Neural cell (in vitro differentiated cells): ENCODE results near the gene ATP13A3.

Experiments
- CTCF ChIP-seq: fragments of 450-650 bp; IDR thresholded peaks from 2 replicates; pipeline ENCODE4 v1.5.1; 2014; ENCODE audit warnings: antibody characterized with exemption, mild to moderate bottlenecking, moderate library complexity; ENCODE audit not compliant: poor library complexity, severe bottlenecking
- EP300 ChIP-seq: fragments of 450-650 bp; conservative IDR thresholded peaks from 2 replicates; pipeline ENCODE4 v1.6.1; 2014; ENCODE audit warnings: antibody characterized with exemption, mild to moderate bottlenecking, moderate library complexity; ENCODE audit not compliant: poor library complexity, severe bottlenecking
- POLR2AphosphoS5 ChIP-seq: IDR thresholded peaks from 2 replicates; pipeline ENCODE4 v1.6.1; 2012
- SMC3 ChIP-seq: fragments of 450-650 bp; conservative IDR thresholded peaks from 2 replicates; pipeline ENCODE4 v1.6.1; 2014; ENCODE audit warnings: antibody characterized with exemption, mild to moderate bottlenecking, moderate library complexity; ENCODE audit not compliant: poor library complexity
- TF ChIP-seq, protein P1 (sequence below): IDR thresholded peaks from 2 replicates; pipeline ENCODE4 v1.6.1; 2012; ENCODE audit warnings: borderline replicate concordance

- TF ChIP-seq CTCF (no peak), SMC3 (no peak), POLR2AphosphoS5 (no peak), EP300 (no peak)
- TF ChIP-seq, protein P1, sequence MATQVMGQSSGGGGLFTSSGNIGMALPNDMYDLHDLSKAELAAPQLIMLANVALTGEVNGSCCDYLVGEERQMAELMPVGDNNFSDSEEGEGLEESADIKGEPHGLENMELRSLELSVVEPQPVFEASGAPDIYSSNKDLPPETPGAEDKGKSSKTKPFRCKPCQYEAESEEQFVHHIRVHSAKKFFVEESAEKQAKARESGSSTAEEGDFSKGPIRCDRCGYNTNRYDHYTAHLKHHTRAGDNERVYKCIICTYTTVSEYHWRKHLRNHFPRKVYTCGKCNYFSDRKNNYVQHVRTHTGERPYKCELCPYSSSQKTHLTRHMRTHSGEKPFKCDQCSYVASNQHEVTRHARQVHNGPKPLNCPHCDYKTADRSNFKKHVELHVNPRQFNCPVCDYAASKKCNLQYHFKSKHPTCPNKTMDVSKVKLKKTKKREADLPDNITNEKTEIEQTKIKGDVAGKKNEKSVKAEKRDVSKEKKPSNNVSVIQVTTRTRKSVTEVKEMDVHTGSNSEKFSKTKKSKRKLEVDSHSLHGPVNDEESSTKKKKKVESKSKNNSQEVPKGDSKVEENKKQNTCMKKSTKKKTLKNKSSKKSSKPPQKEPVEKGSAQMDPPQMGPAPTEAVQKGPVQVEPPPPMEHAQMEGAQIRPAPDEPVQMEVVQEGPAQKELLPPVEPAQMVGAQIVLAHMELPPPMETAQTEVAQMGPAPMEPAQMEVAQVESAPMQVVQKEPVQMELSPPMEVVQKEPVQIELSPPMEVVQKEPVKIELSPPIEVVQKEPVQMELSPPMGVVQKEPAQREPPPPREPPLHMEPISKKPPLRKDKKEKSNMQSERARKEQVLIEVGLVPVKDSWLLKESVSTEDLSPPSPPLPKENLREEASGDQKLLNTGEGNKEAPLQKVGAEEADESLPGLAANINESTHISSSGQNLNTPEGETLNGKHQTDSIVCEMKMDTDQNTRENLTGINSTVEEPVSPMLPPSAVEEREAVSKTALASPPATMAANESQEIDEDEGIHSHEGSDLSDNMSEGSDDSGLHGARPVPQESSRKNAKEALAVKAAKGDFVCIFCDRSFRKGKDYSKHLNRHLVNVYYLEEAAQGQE = no peak
These were observed 5.1 kb downstream of the ATP13A3 start for GRCh38 chr3:194481525-194482195.
